GM18502 (cell line): ENCODE results near the gene FANCG.

Source experiments
- ATAC-seq: cut with Tn5 transposase; IDR thresholded peaks from one replicate; pipeline ENCODE4 v1.9.1; 2021; ENCODE audit warnings: mild to moderate bottlenecking; ENCODE audit not compliant: unreplicated experiment, poor library complexity

The FANCG gene

GRCh38 chr9:35104586-35104985 lies 24.8 kb upstream of the FANCG start:
- ATAC-seq, result no peak

GRCh38 chr9:35103660-35104191 lies 24.0 kb upstream of the FANCG start:
- ATAC-seq, result no peak

GRCh38 chr9:35102769-35103659 lies 23.3 kb upstream of the FANCG start, which contains the start of gene STOML2:
Gene STOML2 (minus strand): TSS chr9:35103131. CDS start chr9:35103094, 37 bp downstream.
- peak; percentile 93 for ATAC-seq

- peak; percentile 13 for ATAC-seq
Observed at GRCh38 chr9:35102465-35102768, 22.7 kb upstream of the FANCG start.

GRCh38 chr9:35097573-35097972 lies 17.8 kb upstream of the FANCG start:
- no peak for ATAC-seq

GRCh38 chr9:35096035-35096849 lies 16.5 kb upstream of the FANCG start, which contains the start of gene PIGO:
Gene PIGO (minus strand): TSS chr9:35096591. CDS start chr9:35095565, 1,026 bp downstream.
- ATAC-seq, result peak; percentile 87

- ATAC-seq, result no peak
Observed at GRCh38 chr9:35091536-35091935, 11.8 kb upstream of the FANCG start.

- ATAC-seq, result no peak
Observed at GRCh38 chr9:35089434-35089833, 9.7 kb upstream of the FANCG start.

GRCh38 chr9:35085078-35085477 lies 5.3 kb upstream of the FANCG start:
- ATAC-seq, result no peak

- ATAC-seq, result peak; percentile 2
Observed at GRCh38 chr9:35079041-35079425, 709 bp downstream of the FANCG start.

- ATAC-seq, result no peak
Observed at GRCh38 chr9:35078066-35078465, 1.7 kb downstream of the FANCG start.

- no peak for ATAC-seq
Observed at GRCh38 chr9:35076848-35077247, 2.9 kb downstream of the FANCG start.

- no peak for ATAC-seq
Observed at GRCh38 chr9:35075358-35075757, 4.4 kb downstream of the FANCG start.

- no peak for ATAC-seq
Observed at GRCh38 chr9:35074791-35075190, 5.0 kb downstream of the FANCG start.

- ATAC-seq, result no peak
Observed at GRCh38 chr9:35074141-35074540, 5.6 kb downstream of the FANCG start.

- no peak for ATAC-seq
Observed at GRCh38 chr9:35073279-35073612, 6.5 kb downstream of the FANCG start.

GRCh38 chr9:35072461-35073278 lies 7.1 kb downstream of the FANCG start, which contains the start of gene VCP:
Gene VCP (minus strand): TSS chr9:35072625. CDS start chr9:35072353, 272 bp downstream.
- peak; percentile 83 for ATAC-seq

- peak; percentile 54 for ATAC-seq
Observed at GRCh38 chr9:35071814-35072460, 7.8 kb downstream of the FANCG start.
